Astrocyte (in vitro differentiated cells and primary cell): ENCODE results near the gene EXOG. TPM values are rescaled to one million over a fixed set of nuclear protein-coding genes. Genes with fewer than 3 reads are reported as not detected.

ENCODE experiments used
- DNase-seq: peaks from one replicate; pipeline ENCODE4 v3.0.0-alpha.2; 2010; ENCODE audit warnings: low read depth
- FAIRE-seq: peaks from 2 replicates; lab custom pipeline; 2011; peaks lifted over from hg19 to GRCh38; lab: Jason Lieb, UNC
- H2AFZ ChIP-seq: 2 replicates; pipeline ENCODE4 v1.6.0; 2012; ENCODE audit warnings: low read depth, low read length, inconsistent platforms
- H3K27ac ChIP-seq: 2 replicates; pipeline ENCODE4 v1.5.1; 2011; ENCODE audit warnings: low read depth, low read length, inconsistent platforms
- H3K27me3 ChIP-seq: 2 replicates; pipeline ENCODE4 v1.6.0; 2011; ENCODE audit warnings: low read length, inconsistent platforms; ENCODE audit not compliant: insufficient read depth
- H3K36me3 ChIP-seq: 2 replicates; pipeline ENCODE4 v1.5.1; 2011; ENCODE audit warnings: low read length, inconsistent platforms; ENCODE audit not compliant: insufficient read depth
- H3K4me1 ChIP-seq: 2 replicates; pipeline ENCODE4 v1.5.1; 2011; ENCODE audit warnings: low read length, inconsistent platforms; ENCODE audit not compliant: insufficient read depth
- H3K4me2 ChIP-seq: 2 replicates; pipeline ENCODE4 v1.6.0; 2012; ENCODE audit warnings: low read length, inconsistent platforms
- H3K4me3 ChIP-seq: 2 replicates; pipeline ENCODE4 v1.5.1; 2011; ENCODE audit warnings: low read depth, mild to moderate bottlenecking, low read length, inconsistent platforms; ENCODE audit not compliant: insufficient read depth
- H3K79me2 ChIP-seq: 2 replicates; pipeline ENCODE4 v1.6.0; 2012; ENCODE audit warnings: mild to moderate bottlenecking, low read length, inconsistent platforms; ENCODE audit not compliant: insufficient read depth
- H3K9ac ChIP-seq: 2 replicates; pipeline ENCODE4 v1.6.0; 2012; ENCODE audit warnings: mild to moderate bottlenecking, low read length, inconsistent platforms
- H3K9me3 ChIP-seq: 2 replicates; pipeline ENCODE4 v1.5.1; 2012; ENCODE audit warnings: low read depth, mild to moderate bottlenecking, low read length, inconsistent platforms; ENCODE audit not compliant: insufficient read depth
- H4K20me1 ChIP-seq: 2 replicates; pipeline ENCODE4 v1.6.0; 2012; ENCODE audit warnings: low read length, inconsistent platforms; ENCODE audit not compliant: insufficient read depth
- H3K27ac Mint-ChIP-seq: one replicate; pipeline ENCODE4 v1.8.0; 2021; ENCODE audit warnings: mild to moderate bottlenecking, mixed read lengths; ENCODE audit not compliant: unreplicated experiment
- H3K27me3 Mint-ChIP-seq: one replicate; pipeline ENCODE4 v1.8.0; 2021; ENCODE audit warnings: low read depth, mixed read lengths; ENCODE audit not compliant: unreplicated experiment
- H3K36me3 Mint-ChIP-seq: one replicate; pipeline ENCODE4 v1.8.0; 2021; ENCODE audit warnings: low read depth, mixed read lengths; ENCODE audit not compliant: unreplicated experiment
- H3K4me1 Mint-ChIP-seq: one replicate; pipeline ENCODE4 v1.8.0; 2021; ENCODE audit warnings: low read depth, mixed read lengths; ENCODE audit not compliant: unreplicated experiment
- H3K4me3 Mint-ChIP-seq: one replicate; pipeline ENCODE4 v1.8.0; 2021; ENCODE audit warnings: mild to moderate bottlenecking, moderate library complexity, mixed read lengths; ENCODE audit not compliant: unreplicated experiment
- H3K9me3 Mint-ChIP-seq: one replicate; pipeline ENCODE4 v1.8.0; 2021; ENCODE audit warnings: mild to moderate bottlenecking, mixed read lengths; ENCODE audit not compliant: unreplicated experiment
- CTCF ChIP-seq: IDR thresholded peaks from 2 replicates; pipeline ENCODE4 v1.5.1; 2011; ENCODE audit warnings: low read depth, mild to moderate bottlenecking, inconsistent platforms, low read length, moderate library complexity; ENCODE audit not compliant: insufficient read depth
- EZH2 ChIP-seq: IDR thresholded peaks from 2 replicates; pipeline ENCODE4 v1.6.1; 2012; ENCODE audit warnings: mild to moderate bottlenecking, low read length, inconsistent platforms; ENCODE audit not compliant: insufficient read depth
- total RNA-seq: library from RNA; stranded (reverse); gene quantifications from 2 replicates; pipeline ENCODE4 v1.2.1, GENCODE V29; 2021

Gene EXOG
- total RNA-seq, 1 donor from 2014 or later, result 11.5 TPM

- TF ChIP-seq EZH2 (no peak), CTCF (no peak)
- no peaks in the 10 kb centered on the region for H3K9me3 ChIP-seq
- Mint-ChIP-seq H3K4me1 (peaks cover 1% of the 10 kb centered on the region), H3K9me3 (no peaks in the 10 kb centered on the region), H3K36me3 (no peaks in the 10 kb centered on the region), H3K27ac (no peak overlapping the region), H3K4me3 (no peak overlapping the region), H3K27me3 (no peaks in the 10 kb centered on the region)
- H3K4me1 ChIP-seq, result no peaks in the 10 kb centered on the region
- no peak for FAIRE-seq
- no peaks in the 10 kb centered on the region for H3K27me3 ChIP-seq
- H3K27ac ChIP-seq, result no peak overlapping the region
- no peak for DNase-seq
- peaks cover 26% of the 10 kb centered on the region for H3K79me2 ChIP-seq
- no peak overlapping the region for H3K4me3 ChIP-seq
- no peak overlapping the region for H3K4me2 ChIP-seq
- no peak overlapping the region for H3K9ac ChIP-seq
- no peaks in the 10 kb centered on the region for H3K36me3 ChIP-seq
- H2AFZ ChIP-seq, result no peak overlapping the region
- H4K20me1 ChIP-seq, result peaks cover 52% of the 10 kb centered on the region
Measured at GRCh38 chr3:38460377-38461270, 35.5 kb upstream of the EXOG start.

GRCh38 chr3:38465588-38466154 is 30.5 kb upstream of the EXOG start:
- Mint-ChIP-seq H3K4me1 (peaks cover 1% of the 10 kb centered on the region), H3K9me3 (peaks cover 7% of the 10 kb centered on the region), H3K27ac (no peak overlapping the region), H3K4me3 (no peak overlapping the region), H3K36me3 (peaks cover 2% of the 10 kb centered on the region), H3K27me3 (no peaks in the 10 kb centered on the region)
- H3K27me3 ChIP-seq, result no peaks in the 10 kb centered on the region
- FAIRE-seq (no peak), DNase-seq (no peak)
- peaks cover 21% of the 10 kb centered on the region for H4K20me1 ChIP-seq
- no peak overlapping the region for H3K4me2 ChIP-seq
- H3K4me1 ChIP-seq, result no peaks in the 10 kb centered on the region
- no peaks in the 10 kb centered on the region for H3K36me3 ChIP-seq
- TF ChIP-seq CTCF, result no peak
- TF ChIP-seq EZH2, result no peak
- H3K9ac ChIP-seq, result no peak overlapping the region
- H3K4me3 ChIP-seq, result no peak overlapping the region
- no peak overlapping the region for H2AFZ ChIP-seq
- H3K9me3 ChIP-seq, result no peaks in the 10 kb centered on the region
- H3K27ac ChIP-seq, result no peak overlapping the region
- peaks cover 7% of the 10 kb centered on the region for H3K79me2 ChIP-seq
